OCI-LY3 (cell line): ENCODE results near the gene TNP1.

ENCODE experiments used
- H2AFZ ChIP-seq: fragments of 200-600, 300-600 bp; shearing (Covaris generic); 2 replicates; pipeline ENCODE4 v1.6.0; 2014; ENCODE audit warnings: antibody characterized with exemption, low read depth, low read length
- H3K27ac ChIP-seq: fragments of 200-600, 300-600 bp; sonication (generic); 2 replicates; pipeline ENCODE4 v1.5.1; 2014; ENCODE audit warnings: mild to moderate bottlenecking, low read length, moderate library complexity, mixed read lengths
- H3K27me3 ChIP-seq: fragments of 200-600, 300-600 bp; sonication (generic); 2 replicates; pipeline ENCODE4 v1.6.1; 2014; ENCODE audit warnings: low read depth, low read length, mixed read lengths
- H3K36me3 ChIP-seq: fragments of 200-600, 300-600 bp; sonication (generic); replicated peaks from 2 replicates; pipeline ENCODE3; 2014; ENCODE audit warnings: low read depth, low read length, mixed read lengths
- H3K4me1 ChIP-seq: fragments of 300-600, 200-600 bp; sonication (generic); 2 replicates; pipeline ENCODE4 v1.6.1; 2014; ENCODE audit warnings: low read length, mixed read lengths
- H3K4me2 ChIP-seq: fragments of 200-600, 300-600 bp; sonication (generic); 2 replicates; pipeline ENCODE4 v1.6.1; 2014; ENCODE audit warnings: low read length, mixed read lengths
- H3K4me3 ChIP-seq: fragments of 300-600, 200-600 bp; sonication (generic); 2 replicates; pipeline ENCODE4 v1.5.1; 2014; ENCODE audit warnings: antibody characterized with exemption, mild to moderate bottlenecking, low read length, moderate library complexity
- H3K79me2 ChIP-seq: fragments of 300-600, 200-600 bp; shearing (Covaris generic); 2 replicates; pipeline ENCODE4 v1.6.1; 2014; ENCODE audit warnings: mild to moderate bottlenecking, low read length, mixed read lengths
- H3K9ac ChIP-seq: fragments of 300-600, 200-600 bp; shearing (Covaris generic); 2 replicates; pipeline ENCODE4 v1.6.0; 2014; ENCODE audit warnings: mild to moderate bottlenecking, low read length, moderate library complexity
- H3K9me3 ChIP-seq: fragments of 200-600, 300-600 bp; shearing (Covaris generic); 2 replicates; pipeline ENCODE4 v1.6.1; 2014; ENCODE audit warnings: low read length, mixed read lengths; ENCODE audit not compliant: insufficient read depth
- H4K20me1 ChIP-seq: fragments of 200-600, 300-600 bp; sonication (generic); 2 replicates; pipeline ENCODE4 v1.6.1; 2016; ENCODE audit warnings: low read length, mixed read lengths; ENCODE audit not compliant: insufficient read depth
- EZH2phosphoT487 ChIP-seq: fragments of 200-600 bp; shearing (Covaris generic); IDR thresholded peaks from 2 replicates; pipeline ENCODE4 v1.6.1; 2018; ENCODE audit warnings: antibody characterized with exemption, mixed run types, low read depth
- TF ChIP-seq, protein P1 (sequence below): fragments of 200-600, 300-600 bp; sonication (generic); IDR thresholded peaks from 2 replicates; pipeline ENCODE4 v1.5.1; 2014; ENCODE audit warnings: antibody characterized with exemption, low read length, low read depth

Gene TNP1

DNA sequence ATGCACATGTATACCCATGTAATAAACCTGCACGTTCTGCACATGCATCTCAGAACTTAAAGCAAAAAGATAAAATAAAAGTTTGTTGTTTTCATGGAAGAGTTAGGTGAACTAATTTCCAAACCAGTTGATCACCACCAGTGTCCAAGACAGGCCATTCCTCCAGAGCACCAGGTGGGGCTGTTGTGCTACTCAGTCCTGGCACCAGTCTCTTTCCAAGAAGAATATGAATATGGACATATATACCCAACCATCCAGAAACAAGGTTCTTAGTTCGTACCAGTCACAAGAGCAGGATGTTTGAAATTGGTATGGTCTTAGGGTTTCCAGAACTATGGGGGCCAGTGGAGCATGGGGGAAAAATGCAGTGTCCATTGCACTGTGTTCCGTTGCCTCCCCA is 17.2 kb upstream of the TNP1 start:
- no peak overlapping the region for H2AFZ ChIP-seq
- H3K4me2 ChIP-seq, result no peak overlapping the region
- H3K4me3 ChIP-seq, result no peak overlapping the region
- H3K9me3 ChIP-seq, result no peaks in the 10 kb centered on the region
- 0 out of 2 replicates have a peak, but pooled peaks cover 4% of the 10 kb centered on the region for H3K4me1 ChIP-seq
- no peaks in the 10 kb centered on the region for H3K36me3 ChIP-seq
- H3K27ac ChIP-seq, result no peak overlapping the region
- H4K20me1 ChIP-seq, result no peaks in the 10 kb centered on the region
- H3K27me3 ChIP-seq, result peaks cover 10% of the 10 kb centered on the region; the same call in 1 of the 2 replicates
- TF ChIP-seq EZH2phosphoT487, result no peak
- TF ChIP-seq, protein P1, sequence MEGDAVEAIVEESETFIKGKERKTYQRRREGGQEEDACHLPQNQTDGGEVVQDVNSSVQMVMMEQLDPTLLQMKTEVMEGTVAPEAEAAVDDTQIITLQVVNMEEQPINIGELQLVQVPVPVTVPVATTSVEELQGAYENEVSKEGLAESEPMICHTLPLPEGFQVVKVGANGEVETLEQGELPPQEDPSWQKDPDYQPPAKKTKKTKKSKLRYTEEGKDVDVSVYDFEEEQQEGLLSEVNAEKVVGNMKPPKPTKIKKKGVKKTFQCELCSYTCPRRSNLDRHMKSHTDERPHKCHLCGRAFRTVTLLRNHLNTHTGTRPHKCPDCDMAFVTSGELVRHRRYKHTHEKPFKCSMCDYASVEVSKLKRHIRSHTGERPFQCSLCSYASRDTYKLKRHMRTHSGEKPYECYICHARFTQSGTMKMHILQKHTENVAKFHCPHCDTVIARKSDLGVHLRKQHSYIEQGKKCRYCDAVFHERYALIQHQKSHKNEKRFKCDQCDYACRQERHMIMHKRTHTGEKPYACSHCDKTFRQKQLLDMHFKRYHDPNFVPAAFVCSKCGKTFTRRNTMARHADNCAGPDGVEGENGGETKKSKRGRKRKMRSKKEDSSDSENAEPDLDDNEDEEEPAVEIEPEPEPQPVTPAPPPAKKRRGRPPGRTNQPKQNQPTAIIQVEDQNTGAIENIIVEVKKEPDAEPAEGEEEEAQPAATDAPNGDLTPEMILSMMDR, result no peak
- H3K9ac ChIP-seq, result no peak overlapping the region
- no peaks in the 10 kb centered on the region for H3K79me2 ChIP-seq

DNA sequence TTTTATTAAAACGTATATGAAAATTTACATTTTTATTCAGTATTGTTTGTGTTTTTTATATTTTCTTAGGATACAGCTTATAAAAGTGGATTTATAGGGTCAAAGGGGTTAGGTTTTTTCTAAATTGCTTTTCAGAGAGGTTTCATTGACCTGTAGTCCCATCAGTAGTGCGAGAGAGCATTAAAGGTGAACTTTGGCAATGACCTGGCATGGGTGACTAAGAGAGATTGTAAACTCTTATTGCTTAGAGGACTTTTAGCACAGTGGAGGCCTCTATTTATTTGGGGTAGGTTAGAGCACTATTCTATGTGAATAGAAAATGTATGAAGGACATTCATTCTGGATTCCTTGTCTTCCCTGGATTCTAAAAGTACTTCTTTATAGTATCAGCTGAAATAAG is 16.0 kb upstream of the TNP1 start:
- H3K27me3 ChIP-seq, result peaks cover 10% of the 10 kb centered on the region; the same call in 1 of the 2 replicates
- H3K9me3 ChIP-seq, result no peaks in the 10 kb centered on the region
- no peak overlapping the region for H3K4me2 ChIP-seq
- no peaks in the 10 kb centered on the region for H3K36me3 ChIP-seq
- no peak overlapping the region for H2AFZ ChIP-seq
- no peak overlapping the region for H3K4me3 ChIP-seq
- no peaks in the 10 kb centered on the region for H3K79me2 ChIP-seq
- TF ChIP-seq EZH2phosphoT487, result no peak
- H3K9ac ChIP-seq, result no peak overlapping the region
- H3K27ac ChIP-seq, result no peak overlapping the region
- 0 out of 2 replicates have a peak, but pooled peaks cover 4% of the 10 kb centered on the region for H3K4me1 ChIP-seq
- H4K20me1 ChIP-seq, result no peaks in the 10 kb centered on the region

DNA sequence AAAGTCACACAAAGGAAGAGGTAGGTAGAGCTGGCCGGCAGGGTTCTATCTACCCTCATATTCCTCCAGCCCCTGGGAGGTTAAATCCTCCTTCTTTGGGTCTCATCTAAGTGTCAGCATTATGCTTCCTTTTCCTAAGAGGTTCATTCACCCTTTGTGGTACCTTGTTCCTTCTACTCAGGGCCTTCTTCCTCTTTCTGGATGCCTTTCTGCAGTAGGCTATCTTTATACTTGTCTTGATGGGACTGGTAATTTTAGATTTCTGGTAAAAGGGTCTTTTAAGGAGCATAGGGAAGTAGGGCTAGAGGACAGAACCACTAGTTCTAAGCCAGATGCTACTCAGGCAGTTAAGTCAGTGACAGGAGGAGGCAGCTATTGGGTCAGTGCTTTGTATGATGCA is 13.7 kb upstream of the TNP1 start:
- no peak overlapping the region for H3K27ac ChIP-seq
- no peak overlapping the region for H3K4me2 ChIP-seq
- H3K9me3 ChIP-seq, result no peaks in the 10 kb centered on the region
- 0 out of 2 replicates have a peak, but pooled peaks cover 4% of the 10 kb centered on the region for H3K4me1 ChIP-seq
- H2AFZ ChIP-seq, result no peak overlapping the region
- no peak overlapping the region for H3K9ac ChIP-seq
- H3K36me3 ChIP-seq, result no peaks in the 10 kb centered on the region
- H3K79me2 ChIP-seq, result no peaks in the 10 kb centered on the region
- no peaks in the 10 kb centered on the region for H4K20me1 ChIP-seq
- TF ChIP-seq EZH2phosphoT487, result no peak
- TF ChIP-seq, protein P1, result no peak
- H3K4me3 ChIP-seq, result no peak overlapping the region
- peaks cover 10% of the 10 kb centered on the region; the same call in 1 of the 2 replicates for H3K27me3 ChIP-seq

DNA sequence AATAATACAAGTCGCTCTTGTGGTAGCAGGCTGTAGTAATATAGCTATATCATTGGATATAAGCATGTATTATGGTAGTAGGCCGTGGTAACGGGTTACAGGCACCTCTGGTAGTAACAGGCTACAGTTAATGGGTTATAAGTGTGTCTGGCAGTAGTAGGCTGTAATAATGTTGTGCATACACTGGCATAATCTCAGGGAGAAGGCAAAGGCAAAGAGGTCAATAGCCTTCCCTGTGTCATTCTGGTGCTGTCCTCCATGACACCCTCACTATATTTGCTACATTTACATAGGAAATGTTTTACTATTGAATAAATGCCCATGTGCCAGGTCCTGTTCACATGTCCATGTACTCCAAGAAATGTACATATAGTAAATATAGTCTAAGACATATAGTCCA is 12.8 kb upstream of the TNP1 start:
- H3K27me3 ChIP-seq, result peaks cover 10% of the 10 kb centered on the region; the same call in 1 of the 2 replicates
- no peak overlapping the region for H3K9ac ChIP-seq
- 0 out of 2 replicates have a peak, but pooled peaks cover 4% of the 10 kb centered on the region for H3K4me1 ChIP-seq
- H3K79me2 ChIP-seq, result no peaks in the 10 kb centered on the region
- no peak overlapping the region for H3K27ac ChIP-seq
- no peak overlapping the region for H2AFZ ChIP-seq
- no peak overlapping the region for H3K4me3 ChIP-seq
- TF ChIP-seq, protein P1, result no peak
- no peak for TF ChIP-seq EZH2phosphoT487
- H4K20me1 ChIP-seq, result no peaks in the 10 kb centered on the region
- no peaks in the 10 kb centered on the region for H3K36me3 ChIP-seq
- H3K4me2 ChIP-seq, result no peak overlapping the region
- H3K9me3 ChIP-seq, result no peaks in the 10 kb centered on the region

DNA sequence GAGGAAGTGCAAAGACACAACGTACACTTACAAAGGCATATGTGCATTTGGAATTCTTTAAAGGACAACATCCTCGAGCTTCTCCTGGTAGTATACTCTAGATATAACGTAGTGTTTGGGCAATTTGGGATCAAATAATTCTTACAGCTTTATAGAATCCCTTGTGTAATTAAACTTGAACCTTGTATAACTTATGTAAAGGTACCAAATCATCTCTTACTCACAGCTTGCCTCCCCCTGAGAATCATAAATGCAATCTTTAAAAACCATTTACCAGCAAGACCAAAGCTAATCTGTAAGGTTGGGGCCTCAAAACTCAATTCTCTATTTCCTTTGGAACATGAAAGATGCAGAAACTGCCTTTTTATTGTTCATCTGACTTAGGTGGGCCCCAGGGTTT is 12.2 kb upstream of the TNP1 start:
- H4K20me1 ChIP-seq, result no peaks in the 10 kb centered on the region
- H3K27ac ChIP-seq, result no peak overlapping the region
- no peaks in the 10 kb centered on the region for H3K9me3 ChIP-seq

More for the DNA sequence above, 12.2 kb upstream of the TNP1 start:
- no peak overlapping the region for H3K4me2 ChIP-seq
- no peaks in the 10 kb centered on the region for H3K36me3 ChIP-seq
- TF ChIP-seq, protein P1, result no peak
- TF ChIP-seq EZH2phosphoT487, result no peak
- peaks cover 10% of the 10 kb centered on the region; the same call in 1 of the 2 replicates for H3K27me3 ChIP-seq
- H2AFZ ChIP-seq, result no peak overlapping the region
- H3K9ac ChIP-seq, result no peak overlapping the region
- no peaks in the 10 kb centered on the region for H3K79me2 ChIP-seq
- no peak overlapping the region for H3K4me3 ChIP-seq
- 0 out of 2 replicates have a peak, but pooled peaks cover 4% of the 10 kb centered on the region for H3K4me1 ChIP-seq
